HCT116 (cell line): Measurements from ENCODE around the gene GIGYF1. TPM values are rescaled to one million over a fixed set of nuclear protein-coding genes. Genes with fewer than 3 reads are reported as not detected.

ENCODE experiments used
- ATAC-seq: fragments of 200-7000 bp; cut with Tn5 transposase; 2 replicates; pipeline ENCODE4 v1.9.1; 2020; ENCODE audit warnings: mild to moderate bottlenecking, moderate library complexity
- BruUV-seq: library from RNA; stranded (reverse); fragments of 400-500 nt; replicated peaks from 2 replicates; lab custom pipeline; 2021; lab: Mats Ljungman, UMichigan
- CTCF ChIA-PET: fragments of 300-600 bp; sonication (Branson Sonifier 250); formaldehyde crosslinking; loops from one replicate; lab custom pipeline; 2021; ENCODE audit warnings: antibody characterized with exemption; lab: Charles Lee
- POLR2A ChIA-PET: fragments of 300-600, 350-600 bp; sonication (Branson Sonifier 250); formaldehyde crosslinking; loops from one replicate; lab custom pipeline; 2021; ENCODE audit warnings: antibody characterized with exemption; lab: Charles Lee
- RAD21 ChIA-PET, 2 experiments: fragments of 300-600 bp; sonication (Branson Sonifier 250); formaldehyde crosslinking; loops; one replicate each; lab custom pipeline; 2023; ENCODE audit warnings: low total read pairs in 2 of 2; ENCODE audit not compliant: uncharacterized antibody in 2 of 2, unreplicated experiment in 2 of 2, low non-redundant PET in 1 of 2; lab: Charles Lee
- DNase-seq: peaks from one replicate; pipeline ENCODE4 v3.0.0-alpha.2; 2010; ENCODE audit warnings: low read depth, low spot score
- H2AFZ ChIP-seq: fragments of 200-600 bp; shearing (Covaris generic), sonication (generic); 2 replicates; pipeline ENCODE4 v1.6.1; 2017; ENCODE audit warnings: low read depth, mixed run types, mixed read lengths, antibody characterized with exemption, low read length; ENCODE audit not compliant: poor library complexity, severe bottlenecking
- H3K27ac ChIP-seq: 2 replicates; pipeline ENCODE4 v1.5.1; 2012; ENCODE audit warnings: low read depth, low read length
- H3K27me3 ChIP-seq: fragments of 200-600 bp; sonication (generic); 2 replicates; pipeline ENCODE4 v1.6.1; 2016; ENCODE audit warnings: mixed run types, low read length, mixed read lengths; ENCODE audit not compliant: insufficient read depth
- H3K36me3 ChIP-seq, 2 experiments: fragments of 200-500 bp in 1 of 2; fragments of 200-600 bp in 1 of 2; sonication (Bioruptor generic) in 1 of 2; sonication (generic) in 1 of 2; 2 replicates each; pipeline versions ENCODE4 v1.5.1 to v1.6.1; 2014 to 2016; ENCODE audit warnings: low read length in 2 of 2, inconsistent platforms in 1 of 2, mixed read lengths in 1 of 2, mixed run types in 1 of 2; ENCODE audit not compliant: insufficient read depth in 2 of 2, control insufficient read depth in 1 of 2
- H3K4me1 ChIP-seq, 2 experiments: fragments of 200-600 bp in 1 of 2; sonication (generic) in 1 of 2; 2 replicates each; pipeline versions ENCODE4 v1.5.1 to v1.6.1; 2012 to 2017; ENCODE audit warnings: low read length in 2 of 2, inconsistent platforms in 1 of 2, mild to moderate bottlenecking in 1 of 2, mixed read lengths in 1 of 2, mixed run types in 1 of 2, moderate library complexity in 1 of 2; ENCODE audit not compliant: insufficient read depth in 2 of 2, control insufficient read depth in 1 of 2
- H3K4me2 ChIP-seq: fragments of 200-600 bp; sonication (generic); 2 replicates; pipeline ENCODE4 v1.6.1; 2017; ENCODE audit warnings: mixed run types, low read length, mixed read lengths
- H3K4me3 ChIP-seq, 2 experiments: fragments of 200-600 bp in 1 of 2; sonication (generic) in 1 of 2; replicated peaks in 1 of 2; 2 replicates each; pipeline ENCODE4 v1.5.1; 2011 to 2016; ENCODE audit warnings: low read length in 2 of 2, control low read depth in 1 of 2, low read depth in 1 of 2, mild to moderate bottlenecking in 1 of 2, mixed read lengths in 1 of 2, mixed run types in 1 of 2
- H3K79me2 ChIP-seq: fragments of 200-600 bp; sonication (generic); 2 replicates; pipeline ENCODE4 v1.6.1; 2017; ENCODE audit warnings: mild to moderate bottlenecking, mixed run types, low read length, moderate library complexity, mixed read lengths; ENCODE audit not compliant: insufficient read depth
- H3K9ac ChIP-seq: fragments of 200-600 bp; sonication (generic); 2 replicates; pipeline ENCODE4 v1.6.1; 2016; ENCODE audit warnings: low read length, mixed read lengths
- H3K9me2 ChIP-seq: fragments of 200-600 bp; sonication (generic), shearing (Covaris generic); 2 replicates; pipeline ENCODE4 v1.6.1; 2017; ENCODE audit warnings: mixed run types, mild to moderate bottlenecking, moderate library complexity; ENCODE audit not compliant: insufficient read depth
- H3K9me3 ChIP-seq, 2 experiments: fragments of 200-500 bp in 1 of 2; fragments of 200-600 bp in 1 of 2; sonication (Bioruptor generic) in 1 of 2; sonication (generic) in 1 of 2; 2 replicates each; pipeline ENCODE4 v1.6.1; 2014 to 2017; ENCODE audit warnings: low read length in 2 of 2, mixed read lengths in 2 of 2, inconsistent platforms in 1 of 2, low read depth in 1 of 2, mild to moderate bottlenecking in 1 of 2, mixed run types in 1 of 2, moderate library complexity in 1 of 2; ENCODE audit not compliant: control insufficient read depth in 1 of 2, insufficient read depth in 1 of 2
- H4K20me1 ChIP-seq: fragments of 200-600 bp; sonication (generic), shearing (Covaris generic); 2 replicates; pipeline ENCODE4 v1.6.1; 2017; ENCODE audit warnings: mixed run types, mild to moderate bottlenecking, moderate library complexity; ENCODE audit not compliant: insufficient read depth
- CBX3 ChIP-seq: IDR thresholded peaks from 2 replicates; pipeline ENCODE4 v1.6.1; 2012; ENCODE audit warnings: low read depth
- CEBPB ChIP-seq: IDR thresholded peaks from 2 replicates; pipeline ENCODE4 v1.6.1; 2012; ENCODE audit warnings: low read depth
- EGR1 ChIP-seq: IDR thresholded peaks from 2 replicates; pipeline ENCODE4 v1.6.1; 2012; ENCODE audit warnings: low read depth
- ELF1 ChIP-seq: IDR thresholded peaks from 2 replicates; pipeline ENCODE4 v1.6.1; 2012; ENCODE audit warnings: low read depth, borderline replicate concordance
- EZH2 ChIP-seq: fragments of 200-600 bp; sonication (generic); IDR thresholded peaks from 2 replicates; pipeline ENCODE4 v1.6.1; 2017; ENCODE audit warnings: antibody characterized with exemption, mixed run types
- EZH2phosphoT487 ChIP-seq: fragments of 200-600 bp; IDR thresholded peaks from 2 replicates; pipeline ENCODE4 v1.6.1; 2018; ENCODE audit warnings: antibody characterized with exemption, borderline replicate concordance
- FOSL1 ChIP-seq: IDR thresholded peaks from 2 replicates; pipeline ENCODE4 v1.6.1; 2012; ENCODE audit warnings: low read depth
- POLR2A ChIP-seq: IDR thresholded peaks from 2 replicates; pipeline ENCODE4 v1.7.0; 2011; ENCODE audit warnings: borderline replicate concordance; ENCODE audit not compliant: insufficient read depth, insufficient read length; ENCODE audit errors: extremely low read depth
- POLR2AphosphoS5 ChIP-seq: IDR thresholded peaks from 2 replicates; pipeline ENCODE4 v1.6.1; 2011; ENCODE audit warnings: mild to moderate bottlenecking, low read depth, low read length, moderate library complexity
- RAD21 ChIP-seq: IDR thresholded peaks from 2 replicates; pipeline ENCODE4 v1.6.1; 2012; ENCODE audit warnings: low read depth, mild to moderate bottlenecking
- SIN3A ChIP-seq: IDR thresholded peaks from 2 replicates; pipeline ENCODE4 v1.6.1; 2012; ENCODE audit warnings: low read depth
- SP1 ChIP-seq: IDR thresholded peaks from 2 replicates; pipeline ENCODE4 v1.6.1; 2012; ENCODE audit warnings: low read depth
- SRF ChIP-seq: IDR thresholded peaks from 2 replicates; pipeline ENCODE4 v1.6.1; 2012; ENCODE audit warnings: low read depth
- YY1 ChIP-seq: IDR thresholded peaks from 2 replicates; pipeline ENCODE4 v1.6.1; 2011; ENCODE audit warnings: low read length, low read depth, moderate library complexity, mild to moderate bottlenecking; ENCODE audit not compliant: insufficient replicate concordance; ENCODE audit errors: extremely low read depth
- ZFX ChIP-seq: fragments of 450-650 bp; IDR thresholded peaks from 2 replicates; pipeline ENCODE4 v1.6.1; 2017
- intact Hi-C: fragments of 100-400 bp; cut with micrococcal nuclease; formaldehyde crosslinking; loops from 2 replicates; pipeline ENCODE4 v1.10.0; 2022
- total RNA-seq: library from RNA; stranded (reverse); gene quantifications from one replicate; pipeline ENCODE4 v1.2.1, GENCODE V29; 2021; ENCODE audit not compliant: unreplicated experiment
- TF ChIP-seq, protein P1 (sequence below), 3 experiments: fragments of 200-600 bp in 1 of 3; sonication (generic) in 1 of 3; IDR thresholded peaks in 2 of 3; conservative IDR thresholded peaks in 1 of 3; 2 replicates each; pipeline ENCODE4 v1.5.1; 2012 to 2017; ENCODE audit warnings: low read depth in 2 of 3, low read length in 2 of 3, antibody characterized with exemption in 1 of 3, borderline replicate concordance in 1 of 3, control low read depth in 1 of 3, mild to moderate bottlenecking in 1 of 3, mixed read lengths in 1 of 3, mixed run types in 1 of 3, moderate library complexity in 1 of 3; ENCODE audit not compliant: insufficient read depth in 1 of 3
- TF ChIP-seq, protein P2 (sequence below): IDR thresholded peaks from 2 replicates; pipeline ENCODE4 v1.6.1; 2011; ENCODE audit warnings: mild to moderate bottlenecking, low read length, moderate library complexity; ENCODE audit not compliant: insufficient replicate concordance; ENCODE audit errors: extremely low read depth

Gene GIGYF1
- total RNA-seq, 1 experiment from 2014 or later = 59.7 TPM

DNA sequence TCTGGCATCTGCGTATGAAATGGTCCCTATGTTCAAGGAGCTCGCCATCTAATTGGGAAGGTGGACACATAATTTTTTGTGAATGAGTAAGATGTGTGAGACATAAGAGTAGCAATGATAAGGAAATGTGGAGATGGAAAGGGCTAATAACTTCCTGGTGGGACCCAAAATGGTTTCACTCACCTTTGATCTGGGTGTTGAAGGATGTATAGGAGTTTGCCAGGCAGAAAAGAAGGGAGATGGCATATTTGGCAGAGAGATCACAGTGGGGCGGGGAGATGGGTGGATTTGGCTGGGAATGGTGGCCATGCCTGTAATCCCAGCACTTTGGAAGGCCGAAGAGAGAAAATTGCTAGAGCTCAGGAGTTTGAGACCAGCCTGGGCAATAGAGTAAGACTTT, 16.4 kb upstream of the GIGYF1 start (continued):
- TF ChIP-seq SP1 (no peak), YY1 (no peak), EZH2 (no peak), SRF (no peak), SIN3A (no peak), POLR2AphosphoS5 (no peak), CBX3 (no peak), ZFX (no peak)

DNA sequence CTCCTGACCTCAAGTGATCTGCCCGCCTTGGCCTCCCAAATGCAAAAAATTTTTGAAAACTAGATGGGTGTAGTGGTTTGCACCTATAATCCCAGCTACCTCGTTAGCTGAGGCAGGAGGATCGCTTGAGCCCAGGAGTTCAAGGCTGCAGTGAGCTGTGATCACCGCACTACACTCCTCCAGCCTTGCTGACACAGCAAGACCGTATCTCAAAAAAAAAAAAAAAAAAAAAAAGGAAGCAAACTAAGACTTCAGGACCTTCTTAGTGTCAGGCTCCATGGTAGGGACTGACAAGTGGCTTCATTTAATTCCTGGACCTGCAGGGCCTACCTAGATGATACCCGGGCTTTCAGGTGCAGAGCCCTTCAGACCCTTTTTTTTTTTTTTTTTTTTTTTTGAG, 14.3 kb upstream of the GIGYF1 start:
- BruUV-seq = no TSS peak
- POLR2A ChIA-PET = no interaction called here
- TF ChIP-seq, protein P1, sequence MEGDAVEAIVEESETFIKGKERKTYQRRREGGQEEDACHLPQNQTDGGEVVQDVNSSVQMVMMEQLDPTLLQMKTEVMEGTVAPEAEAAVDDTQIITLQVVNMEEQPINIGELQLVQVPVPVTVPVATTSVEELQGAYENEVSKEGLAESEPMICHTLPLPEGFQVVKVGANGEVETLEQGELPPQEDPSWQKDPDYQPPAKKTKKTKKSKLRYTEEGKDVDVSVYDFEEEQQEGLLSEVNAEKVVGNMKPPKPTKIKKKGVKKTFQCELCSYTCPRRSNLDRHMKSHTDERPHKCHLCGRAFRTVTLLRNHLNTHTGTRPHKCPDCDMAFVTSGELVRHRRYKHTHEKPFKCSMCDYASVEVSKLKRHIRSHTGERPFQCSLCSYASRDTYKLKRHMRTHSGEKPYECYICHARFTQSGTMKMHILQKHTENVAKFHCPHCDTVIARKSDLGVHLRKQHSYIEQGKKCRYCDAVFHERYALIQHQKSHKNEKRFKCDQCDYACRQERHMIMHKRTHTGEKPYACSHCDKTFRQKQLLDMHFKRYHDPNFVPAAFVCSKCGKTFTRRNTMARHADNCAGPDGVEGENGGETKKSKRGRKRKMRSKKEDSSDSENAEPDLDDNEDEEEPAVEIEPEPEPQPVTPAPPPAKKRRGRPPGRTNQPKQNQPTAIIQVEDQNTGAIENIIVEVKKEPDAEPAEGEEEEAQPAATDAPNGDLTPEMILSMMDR (IDR thresholded peaks at IDR 0.05 in 2 of 3, conservative IDR thresholded peaks at IDR 0.05 in 1 of 3; ENCODE audit: borderline replicate concordance in 1 of 3, insufficient read depth in 1 of 3, low read depth in 2 of 3, low read length in 2 of 3) = no peak
- no peak for TF ChIP-seq RAD21
- no peak for TF ChIP-seq YY1
- TF ChIP-seq FOSL1 = no peak
- no peak for TF ChIP-seq POLR2A
- TF ChIP-seq CEBPB = no peak
- no peak for TF ChIP-seq EGR1
- no peak for TF ChIP-seq SIN3A
- TF ChIP-seq EZH2phosphoT487 = no peak
- no peak for TF ChIP-seq SP1
- no peak for TF ChIP-seq CBX3
- TF ChIP-seq EZH2 = no peak
- TF ChIP-seq, protein P2, sequence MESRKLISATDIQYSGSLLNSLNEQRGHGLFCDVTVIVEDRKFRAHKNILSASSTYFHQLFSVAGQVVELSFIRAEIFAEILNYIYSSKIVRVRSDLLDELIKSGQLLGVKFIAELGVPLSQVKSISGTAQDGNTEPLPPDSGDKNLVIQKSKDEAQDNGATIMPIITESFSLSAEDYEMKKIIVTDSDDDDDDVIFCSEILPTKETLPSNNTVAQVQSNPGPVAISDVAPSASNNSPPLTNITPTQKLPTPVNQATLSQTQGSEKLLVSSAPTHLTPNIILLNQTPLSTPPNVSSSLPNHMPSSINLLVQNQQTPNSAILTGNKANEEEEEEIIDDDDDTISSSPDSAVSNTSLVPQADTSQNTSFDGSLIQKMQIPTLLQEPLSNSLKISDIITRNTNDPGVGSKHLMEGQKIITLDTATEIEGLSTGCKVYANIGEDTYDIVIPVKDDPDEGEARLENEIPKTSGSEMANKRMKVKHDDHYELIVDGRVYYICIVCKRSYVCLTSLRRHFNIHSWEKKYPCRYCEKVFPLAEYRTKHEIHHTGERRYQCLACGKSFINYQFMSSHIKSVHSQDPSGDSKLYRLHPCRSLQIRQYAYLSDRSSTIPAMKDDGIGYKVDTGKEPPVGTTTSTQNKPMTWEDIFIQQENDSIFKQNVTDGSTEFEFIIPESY = no peak
- no peak for TF ChIP-seq ELF1
- Histone ChIP-seq H3K4me2 (no peak overlapping the region), H3K4me1 (peaks cover 8 to 20% of the 10 kb centered on the region in 2 experiments; a peak in 3 of 4 replicates), H3K9me2 (no peaks in the 10 kb centered on the region), H3K36me3 (peaks cover 4 to 12% of the 10 kb centered on the region in 2 experiments; a peak in 3 of 4 replicates), H3K9me3 (no peaks in the 10 kb centered on the region), H3K79me2 (peaks cover 26% of the 10 kb centered on the region), H3K4me3 (no peak overlapping the region), H3K9ac (no peak overlapping the region), H2AFZ (no peak overlapping the region), H3K27me3 (no peaks in the 10 kb centered on the region), H3K27ac (no peak overlapping the region), H4K20me1 (peaks cover 5% of the 10 kb centered on the region; the same call in 1 of the 2 replicates)
- CTCF ChIA-PET = interaction anchor here (1.5 kb wide), 1 partner anchor 17 kb away, joined by 3 read pairs; no protein-coding TSS in a partner anchor
- intact Hi-C loops = loop anchor here (5.0 kb wide), 1 partner anchor 369 kb away; no protein-coding TSS in a partner anchor
- ATAC-seq = no peak
- DNase-seq = no peak
- RAD21 ChIA-PET = no interaction called here
